HepG2 (cell line): ENCODE results near the gene PIEZO1. TPM values are rescaled to one million over a fixed set of nuclear protein-coding genes. Genes with fewer than 3 reads are reported as not detected.

Experiments
- ARID2 ChIP-seq: sonication (generic); formaldehyde crosslinking; IDR thresholded peaks from 2 replicates; pipeline ENCODE4 v1.8.1; 2022; ENCODE audit warnings: mild to moderate bottlenecking, missing genetic modification reagents, borderline replicate concordance
- GLI4 ChIP-seq: sonication (generic); formaldehyde crosslinking; IDR thresholded peaks from 2 replicates; pipeline ENCODE4 v1.5.1; 2020; ENCODE audit warnings: missing genetic modification reagents, mild to moderate bottlenecking, moderate library complexity, borderline replicate concordance
- NFYB ChIP-seq: sonication (generic); formaldehyde crosslinking; IDR thresholded peaks from 2 replicates; pipeline ENCODE4 v1.4.0; 2020; ENCODE audit warnings: missing genetic modification reagents
- ONECUT2 ChIP-seq: sonication (generic); formaldehyde crosslinking; IDR thresholded peaks from 2 replicates; pipeline ENCODE4 v1.4.0; 2020; ENCODE audit warnings: missing genetic modification reagents
- PHB2 ChIP-seq: fragments of 450-650 bp; IDR thresholded peaks from 2 replicates; pipeline ENCODE4 v1.6.1; 2018; ENCODE audit not compliant: partially characterized antibody
- TCF7 ChIP-seq: sonication (generic); IDR thresholded peaks from 2 replicates; pipeline ENCODE4 v1.6.1; 2016; ENCODE audit warnings: antibody characterized with exemption, low read depth
- ZNF318 ChIP-seq: sonication (generic); formaldehyde crosslinking; IDR thresholded peaks from 2 replicates; pipeline ENCODE4 v1.4.0; 2020; ENCODE audit warnings: mild to moderate bottlenecking, missing genetic modification reagents
- ZNF33A ChIP-seq: sonication (generic); formaldehyde crosslinking; IDR thresholded peaks from 2 replicates; pipeline ENCODE4 v1.5.1; 2020; ENCODE audit warnings: missing genetic modification reagents, mild to moderate bottlenecking, moderate library complexity, borderline replicate concordance
- ZNF510 ChIP-seq: sonication (generic); formaldehyde crosslinking; IDR thresholded peaks from 2 replicates; pipeline ENCODE4 v1.4.0; 2020; ENCODE audit warnings: low read depth, mild to moderate bottlenecking, missing genetic modification reagents
- polyA plus RNA-seq, 8 experiments: library from polyadenylated mRNA; depleted of rRNA in 3 of 8; stranded (reverse) in 7 of 8; unstranded in 1 of 8; fragments of >200 nt; fragmentation: Illumina TruSeq in 4 of 8; extraction: Trizol in 4 of 8; gene quantifications; 2 replicates each; pipeline versions ENCODE4 v1.2.1 to v1.2.3, GENCODE V29; 2011 to 2016; ENCODE audit warnings: low read depth in 4 of 8, missing spikeins in 1 of 8, mixed read lengths in 1 of 8; ENCODE audit not compliant: insufficient read depth in 1 of 8
- total RNA-seq, 5 experiments: library from RNA; depleted of rRNA; stranded (reverse); fragments of >200 nt; fragmentation: Illumina TruSeq; extraction: Trizol; gene quantifications; 2 replicates each; pipeline ENCODE4 v1.2.3, GENCODE V29; 2016; ENCODE audit warnings: low read depth in 1 of 5
- TF ChIP-seq, protein P1 (sequence below): sonication (generic); formaldehyde crosslinking; IDR thresholded peaks from 2 replicates; pipeline ENCODE4 v1.5.0; 2020; ENCODE audit warnings: mild to moderate bottlenecking, low read depth, missing genetic modification reagents, borderline replicate concordance
- TF ChIP-seq, protein P2 (sequence below): sonication (generic); formaldehyde crosslinking; IDR thresholded peaks from 2 replicates; pipeline ENCODE4 v1.8.1; 2022; ENCODE audit warnings: mild to moderate bottlenecking, missing genetic modification reagents
- TF ChIP-seq, protein P3 (sequence below): sonication (generic); formaldehyde crosslinking; IDR thresholded peaks from 2 replicates; pipeline ENCODE4 v1.8.1; 2023; ENCODE audit warnings: mild to moderate bottlenecking, missing genetic modification reagents, borderline replicate concordance
- TF ChIP-seq, protein P4 (sequence below): sonication (generic); formaldehyde crosslinking; IDR thresholded peaks from 2 replicates; pipeline ENCODE4 v1.4.0; 2020; ENCODE audit warnings: missing genetic modification reagents, mild to moderate bottlenecking, borderline replicate concordance
- TF ChIP-seq, protein P5 (sequence below): sonication (generic); formaldehyde crosslinking; IDR thresholded peaks from 2 replicates; pipeline ENCODE4 v1.4.0; 2020; ENCODE audit warnings: mild to moderate bottlenecking, missing genetic modification reagents

PIEZO1 gene
- total and polyA plus RNA-seq, 2 of the 13 experiments (the other 11 are each of a cell fraction or from before 2014, with no cell fraction given): 67.9 to 85.0 TPM

- TF ChIP-seq ZNF318 (CRISPR knock-in tag) (peak; percentile 87), NFYB (peak; percentile 10; the same call in 1 of the 2 replicates), ZNF510 (CRISPR knock-in tag) (peak; percentile 58; the same call in 1 of the 2 replicates), GLI4 (CRISPR knock-in tag) (peak; percentile 98), ARID2 (CRISPR knock-in tag) (peak; percentile 69; the same call in 1 of the 2 replicates), TCF7 (no peak), ONECUT2 (CRISPR knock-in tag) (peak; percentile 79), ZNF33A (no peak), PHB2 (no peak)
- TF ChIP-seq, protein P1, sequence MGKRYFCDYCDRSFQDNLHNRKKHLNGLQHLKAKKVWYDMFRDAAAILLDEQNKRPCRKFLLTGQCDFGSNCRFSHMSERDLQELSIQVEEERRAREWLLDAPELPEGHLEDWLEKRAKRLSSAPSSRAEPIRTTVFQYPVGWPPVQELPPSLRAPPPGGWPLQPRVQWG (CRISPR knock-in tag): no peak
- TF ChIP-seq, protein P2, sequence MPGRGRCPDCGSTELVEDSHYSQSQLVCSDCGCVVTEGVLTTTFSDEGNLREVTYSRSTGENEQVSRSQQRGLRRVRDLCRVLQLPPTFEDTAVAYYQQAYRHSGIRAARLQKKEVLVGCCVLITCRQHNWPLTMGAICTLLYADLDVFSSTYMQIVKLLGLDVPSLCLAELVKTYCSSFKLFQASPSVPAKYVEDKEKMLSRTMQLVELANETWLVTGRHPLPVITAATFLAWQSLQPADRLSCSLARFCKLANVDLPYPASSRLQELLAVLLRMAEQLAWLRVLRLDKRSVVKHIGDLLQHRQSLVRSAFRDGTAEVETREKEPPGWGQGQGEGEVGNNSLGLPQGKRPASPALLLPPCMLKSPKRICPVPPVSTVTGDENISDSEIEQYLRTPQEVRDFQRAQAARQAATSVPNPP (CRISPR knock-in tag): peak; percentile 45; the same call in 1 of the 2 replicates
- TF ChIP-seq, protein P3, sequence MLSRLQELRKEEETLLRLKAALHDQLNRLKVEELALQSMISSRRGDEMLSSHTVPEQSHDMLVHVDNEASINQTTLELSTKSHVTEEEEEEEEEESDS (CRISPR knock-in tag): 0 out of 2 replicates have a peak, but pooled peaks have one; percentile 21
- TF ChIP-seq, protein P4, sequence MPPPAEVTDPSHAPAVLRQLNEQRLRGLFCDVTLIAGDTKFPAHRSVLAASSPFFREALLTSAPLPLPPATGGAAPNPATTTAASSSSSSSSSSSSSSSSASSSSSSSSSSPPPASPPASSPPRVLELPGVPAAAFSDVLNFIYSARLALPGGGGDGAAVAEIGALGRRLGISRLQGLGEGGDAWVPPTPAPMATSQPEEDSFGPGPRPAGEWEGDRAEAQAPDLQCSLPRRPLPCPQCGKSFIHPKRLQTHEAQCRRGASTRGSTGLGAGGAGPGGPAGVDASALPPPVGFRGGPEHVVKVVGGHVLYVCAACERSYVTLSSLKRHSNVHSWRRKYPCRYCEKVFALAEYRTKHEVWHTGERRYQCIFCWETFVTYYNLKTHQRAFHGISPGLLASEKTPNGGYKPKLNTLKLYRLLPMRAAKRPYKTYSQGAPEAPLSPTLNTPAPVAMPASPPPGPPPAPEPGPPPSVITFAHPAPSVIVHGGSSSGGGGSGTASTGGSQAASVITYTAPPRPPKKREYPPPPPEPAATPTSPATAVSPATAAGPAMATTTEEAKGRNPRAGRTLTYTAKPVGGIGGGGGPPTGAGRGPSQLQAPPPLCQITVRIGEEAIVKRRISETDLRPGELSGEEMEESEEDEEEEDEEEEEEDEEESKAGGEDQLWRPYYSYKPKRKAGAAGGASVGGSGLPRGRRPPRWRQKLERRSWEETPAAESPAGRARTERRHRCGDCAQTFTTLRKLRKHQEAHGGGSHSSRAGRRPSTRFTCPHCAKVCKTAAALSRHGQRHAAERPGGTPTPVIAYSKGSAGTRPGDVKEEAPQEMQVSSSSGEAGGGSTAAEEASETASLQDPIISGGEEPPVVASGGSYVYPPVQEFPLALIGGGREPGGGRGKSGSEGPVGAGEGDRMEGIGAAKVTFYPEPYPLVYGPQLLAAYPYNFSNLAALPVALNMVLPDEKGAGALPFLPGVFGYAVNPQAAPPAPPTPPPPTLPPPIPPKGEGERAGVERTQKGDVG (CRISPR knock-in tag): no peak
- TF ChIP-seq, protein P5, sequence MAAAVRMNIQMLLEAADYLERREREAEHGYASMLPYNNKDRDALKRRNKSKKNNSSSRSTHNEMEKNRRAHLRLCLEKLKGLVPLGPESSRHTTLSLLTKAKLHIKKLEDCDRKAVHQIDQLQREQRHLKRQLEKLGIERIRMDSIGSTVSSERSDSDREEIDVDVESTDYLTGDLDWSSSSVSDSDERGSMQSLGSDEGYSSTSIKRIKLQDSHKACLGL (CRISPR knock-in tag): peak; percentile 63
Measured at GRCh38 chr16:88811769-88812512, 26.9 kb upstream of the PIEZO1 start, which contains the start of gene APRT (continued).
